ENCODE results near the gene EFCAB9. TPM values are rescaled to one million over a fixed set of nuclear protein-coding genes. Genes with fewer than 3 reads are reported as not detected.

EFCAB9 gene
- total RNA-seq, 1 experiment from 2014 or later: not detected

- no peak for TF ChIP-seq REST (IDR thresholded peaks at IDR 0.05; ENCODE audit: low read depth)
Measured at GRCh38 chr5:172145870-172146747, 47.9 kb upstream of the EFCAB9 start (continued).

GRCh38 chr5:172146748-172147092 lies 47.3 kb upstream of the EFCAB9 start:
- no peak for DNase-seq (ENCODE audit: low read depth, low spot score)
- CTCF ChIA-PET: no interaction called here
- no peak overlapping the region for H3K9ac ChIP-seq (ENCODE audit: low read length)
- no peaks in the 10 kb centered on the region for H4K20me1 ChIP-seq (ENCODE audit: insufficient read depth)
- POLR2A ChIA-PET: no interaction called here
- H3K27me3 ChIP-seq (ENCODE audit: insufficient read depth, low read length): no peaks in the 10 kb centered on the region
- H3K36me3 ChIP-seq (ENCODE audit: control insufficient read depth in 1 of 2, insufficient read depth in 2 of 2, low read length in 2 of 2): no peaks in the 10 kb centered on the region
- H3K4me1 ChIP-seq (ENCODE audit: control insufficient read depth in 1 of 2, insufficient read depth in 2 of 2, low read length in 2 of 2): no peaks in the 10 kb centered on the region
- no TSS peak for BruUV-seq (replicated peaks)
- ATAC-seq: no peak
- RAD21 ChIA-PET (ENCODE audit: low non-redundant PET in 1 of 2, low total read pairs in 2 of 2, uncharacterized antibody in 2 of 2, unreplicated experiment in 2 of 2): no interaction called here
- H3K9me2 ChIP-seq (ENCODE audit: insufficient read depth): no peaks in the 10 kb centered on the region
- no peak overlapping the region for H3K4me2 ChIP-seq (ENCODE audit: low read length)
- TF ChIP-seq EGR1 (IDR thresholded peaks at IDR 0.05; ENCODE audit: low read depth) (no peak), CEBPB (IDR thresholded peaks at IDR 0.05; ENCODE audit: low read depth) (no peak), JUND (IDR thresholded peaks at IDR 0.05) (no peak), EZH2 (IDR thresholded peaks at IDR 0.05) (no peak), ELF1 (IDR thresholded peaks at IDR 0.05; ENCODE audit: borderline replicate concordance, low read depth) (no peak), EZH2phosphoT487 (IDR thresholded peaks at IDR 0.05; ENCODE audit: borderline replicate concordance) (no peak), YY1 (IDR thresholded peaks at IDR 0.05; ENCODE audit: extremely low read depth, insufficient replicate concordance, low read depth, low read length) (no peak), CBX3 (IDR thresholded peaks at IDR 0.05; ENCODE audit: low read depth) (no peak), SRF (IDR thresholded peaks at IDR 0.05; ENCODE audit: low read depth) (no peak)
- no peaks in the 10 kb centered on the region for H3K79me2 ChIP-seq (ENCODE audit: insufficient read depth, low read length)
- intact Hi-C loops (cut with micrococcal nuclease): no loop called here
- no peak overlapping the region for H2AFZ ChIP-seq (ENCODE audit: low read depth, low read length, poor library complexity, severe bottlenecking)
- H3K9me3 ChIP-seq (ENCODE audit: control insufficient read depth in 1 of 2, insufficient read depth in 1 of 2, low read depth in 1 of 2, low read length in 2 of 2): no peaks in the 10 kb centered on the region
- H3K27ac ChIP-seq (ENCODE audit: low read depth, low read length): no peak overlapping the region
- no peak overlapping the region for H3K4me3 ChIP-seq (replicated peaks in 1 of 2; ENCODE audit: low read depth in 1 of 2, low read length in 2 of 2)
